Neural progenitor cell (in vitro differentiated cells): Measurements from ENCODE around the gene TBC1D14.

ENCODE experiments used
- EZH2phosphoT487 ChIP-seq: fragments of 200-600 bp; sonication (generic); IDR thresholded peaks from 2 replicates; pipeline ENCODE4 v1.6.1; 2017; ENCODE audit warnings: antibody characterized with exemption
- TF ChIP-seq, protein P1 (sequence below): fragments of 200-600 bp; sonication (generic); IDR thresholded peaks from 2 replicates; pipeline ENCODE4 v1.5.1; 2017; ENCODE audit warnings: antibody characterized with exemption, mild to moderate bottlenecking

DNA sequence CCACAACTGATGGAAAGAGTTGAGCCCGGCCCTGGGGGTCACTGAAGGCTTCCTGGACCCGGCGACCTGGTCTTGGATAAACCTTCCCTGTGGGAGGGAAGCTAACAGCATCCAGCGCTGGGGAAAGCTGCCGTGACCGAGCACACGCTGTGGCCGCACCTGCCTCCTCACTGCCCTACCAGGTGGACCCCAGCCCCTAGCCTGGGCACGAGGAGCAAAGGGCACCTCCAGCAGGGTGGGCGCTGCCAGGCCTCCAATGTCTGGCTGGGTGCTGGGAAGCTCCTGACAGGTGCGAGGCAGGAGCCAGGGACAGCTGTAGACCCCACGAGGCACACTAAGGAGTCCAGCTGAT is 141.5 kb downstream of the TBC1D14 start:
- TF ChIP-seq, protein P1, sequence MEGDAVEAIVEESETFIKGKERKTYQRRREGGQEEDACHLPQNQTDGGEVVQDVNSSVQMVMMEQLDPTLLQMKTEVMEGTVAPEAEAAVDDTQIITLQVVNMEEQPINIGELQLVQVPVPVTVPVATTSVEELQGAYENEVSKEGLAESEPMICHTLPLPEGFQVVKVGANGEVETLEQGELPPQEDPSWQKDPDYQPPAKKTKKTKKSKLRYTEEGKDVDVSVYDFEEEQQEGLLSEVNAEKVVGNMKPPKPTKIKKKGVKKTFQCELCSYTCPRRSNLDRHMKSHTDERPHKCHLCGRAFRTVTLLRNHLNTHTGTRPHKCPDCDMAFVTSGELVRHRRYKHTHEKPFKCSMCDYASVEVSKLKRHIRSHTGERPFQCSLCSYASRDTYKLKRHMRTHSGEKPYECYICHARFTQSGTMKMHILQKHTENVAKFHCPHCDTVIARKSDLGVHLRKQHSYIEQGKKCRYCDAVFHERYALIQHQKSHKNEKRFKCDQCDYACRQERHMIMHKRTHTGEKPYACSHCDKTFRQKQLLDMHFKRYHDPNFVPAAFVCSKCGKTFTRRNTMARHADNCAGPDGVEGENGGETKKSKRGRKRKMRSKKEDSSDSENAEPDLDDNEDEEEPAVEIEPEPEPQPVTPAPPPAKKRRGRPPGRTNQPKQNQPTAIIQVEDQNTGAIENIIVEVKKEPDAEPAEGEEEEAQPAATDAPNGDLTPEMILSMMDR = no peak
- no peak for TF ChIP-seq EZH2phosphoT487
